Activated T-cell treated with anti-CD3 and anti-CD28 coated beads, Interleukin-2, amount 50 U/mL, for 1 hour (primary cell): Measurements from ENCODE around the gene ZNF462.
"Not testable (repeated sequence)": the region's sequence is repeated elsewhere in the genome, so short reads cannot be mapped to it uniquely, and the experiment has no call there.

ENCODE experiments used
- DNase-seq: peaks from one replicate; pipeline ENCODE4 v3.0.0-alpha.2; 2020

Gene ZNF462

GRCh38 chr9:106963684-106964083 is 100.7 kb downstream of the ZNF462 start:
- no peak for DNase-seq

GRCh38 chr9:106964329-106964728 is 101.4 kb downstream of the ZNF462 start:
- DNase-seq: no peak

GRCh38 chr9:106964822-106965525 is 102.0 kb downstream of the ZNF462 start:
- DNase-seq: no peak

- no peak for DNase-seq
Measured at GRCh38 chr9:106966481-106966880, 103.5 kb downstream of the ZNF462 start.

- DNase-seq: no peak
Measured at GRCh38 chr9:106969696-106970095, 106.7 kb downstream of the ZNF462 start.

GRCh38 chr9:106970219-106970975 is 107.4 kb downstream of the ZNF462 start:
- no peak for DNase-seq

- no peak for DNase-seq
Measured at GRCh38 chr9:106970976-106971457, 108.1 kb downstream of the ZNF462 start.

GRCh38 chr9:106972082-106972481 is 109.1 kb downstream of the ZNF462 start:
- no peak for DNase-seq

- DNase-seq: no peak
Measured at GRCh38 chr9:106974341-106974740, 111.4 kb downstream of the ZNF462 start.

GRCh38 chr9:106976772-106977171 is 113.8 kb downstream of the ZNF462 start:
- DNase-seq: no peak

GRCh38 chr9:106980551-106981101 is 117.7 kb downstream of the ZNF462 start:
- DNase-seq: no peak

- DNase-seq: no peak
Measured at GRCh38 chr9:106981396-106982287, 118.7 kb downstream of the ZNF462 start.

GRCh38 chr9:106982636-106983035 is 119.7 kb downstream of the ZNF462 start:
- no peak for DNase-seq

GRCh38 chr9:106983346-106983745 is 120.4 kb downstream of the ZNF462 start:
- DNase-seq: no peak

GRCh38 chr9:106989904-106990303 is 126.9 kb downstream of the ZNF462 start:
- DNase-seq: not testable (repeated sequence)

- DNase-seq: no peak
Measured at GRCh38 chr9:106992186-106992585, 129.2 kb downstream of the ZNF462 start.

- no peak for DNase-seq
Measured at GRCh38 chr9:106993603-106994002, 130.6 kb downstream of the ZNF462 start.

- no peak for DNase-seq
Measured at GRCh38 chr9:106994463-106994862, 131.5 kb downstream of the ZNF462 start.

GRCh38 chr9:107000218-107000617 is 137.3 kb downstream of the ZNF462 start:
- DNase-seq: no peak

- no peak for DNase-seq
Measured at GRCh38 chr9:107005201-107005600, 142.2 kb downstream of the ZNF462 start.

- DNase-seq: no peak
Measured at GRCh38 chr9:107007402-107007801, 144.4 kb downstream of the ZNF462 start.

- DNase-seq: no peak
Measured at GRCh38 chr9:107008011-107008410, 145.0 kb downstream of the ZNF462 start.

- DNase-seq: no peak
Measured at GRCh38 chr9:107008447-107008846, 145.5 kb downstream of the ZNF462 start.
